Parathyroid adenoma (tissue), 2 donors: ENCODE data around the gene ZFAND2B.
A peak's percentile ranks its signal among the peaks of the same experiment; 100 is the strongest.

Experiments
- H2AFZ ChIP-seq: fragments of 300-600 bp; sonication (generic); one replicate; pipeline ENCODE4 v1.7.0; 2017; ENCODE audit warnings: antibody characterized with exemption, mild to moderate bottlenecking
- H3K27ac ChIP-seq: fragments of 300-600 bp; sonication (generic); one replicate; pipeline ENCODE4 v1.7.0; 2017
- H3K27me3 ChIP-seq: fragments of 300-600 bp; sonication (generic); one replicate; pipeline ENCODE4 v1.7.0; 2017; ENCODE audit warnings: low read length; ENCODE audit not compliant: control insufficient read depth, insufficient read depth
- H3K36me3 ChIP-seq: fragments of 300-600 bp; sonication (generic); one replicate; pipeline ENCODE4 v1.7.0; 2017; ENCODE audit warnings: low read length; ENCODE audit not compliant: control insufficient read depth, insufficient read depth
- H3K4me1 ChIP-seq: fragments of 300-600 bp; sonication (generic); one replicate; pipeline ENCODE4 v1.7.0; 2017; ENCODE audit warnings: control low read depth
- H3K4me2 ChIP-seq: fragments of 300-600 bp; sonication (generic); one replicate; pipeline ENCODE4 v1.7.0; 2017; ENCODE audit warnings: low read length
- H3K4me3 ChIP-seq: fragments of 300-600 bp; sonication (generic); one replicate; pipeline ENCODE4 v1.7.0; 2017; ENCODE audit warnings: low read depth, low read length
- H3K79me2 ChIP-seq: fragments of 300-600 bp; sonication (generic); one replicate; pipeline ENCODE4 v1.7.0; 2017; ENCODE audit warnings: control low read depth
- H3K9ac ChIP-seq: fragments of 300-600 bp; sonication (generic); one replicate; pipeline ENCODE4 v1.7.0; 2017; ENCODE audit warnings: mild to moderate bottlenecking
- H3K9me3 ChIP-seq: fragments of 300-600 bp; sonication (generic); one replicate; pipeline ENCODE4 v1.7.0; 2017; ENCODE audit warnings: low read length; ENCODE audit not compliant: control insufficient read depth
- CTCF ChIP-seq: fragments of 300-600 bp; sonication (generic); IDR thresholded peaks from one replicate; pipeline ENCODE4 v1.7.0; 2017; ENCODE audit warnings: antibody characterized with exemption, mild to moderate bottlenecking
- donor health status: primary hyperparathyroidism.

ZFAND2B gene

GRCh38 chr2:219214786-219215185, 8.2 kb downstream of the ZFAND2B start:
- Histone ChIP-seq H3K4me2 (no peak overlapping the region), H2AFZ (no peak overlapping the region), H3K27me3 (no peaks in the 10 kb centered on the region), H3K79me2 (no peaks in the 10 kb centered on the region), H3K4me3 (no peak overlapping the region), H3K9ac (no peak overlapping the region), H3K9me3 (no peaks in the 10 kb centered on the region), H3K27ac (no peak overlapping the region), H3K4me1 (peaks cover 12% of the 10 kb centered on the region), H3K36me3 (no peaks in the 10 kb centered on the region)
- no peak for TF ChIP-seq CTCF

- no peak for TF ChIP-seq CTCF
- no peaks in the 10 kb centered on the region for H3K36me3 ChIP-seq
- no peaks in the 10 kb centered on the region for H3K27me3 ChIP-seq
- H3K9ac ChIP-seq: no peak overlapping the region
- no peaks in the 10 kb centered on the region for H3K79me2 ChIP-seq
- H2AFZ ChIP-seq: no peak overlapping the region
- no peak overlapping the region for H3K27ac ChIP-seq
- H3K4me1 ChIP-seq: peaks cover 12% of the 10 kb centered on the region
- no peak overlapping the region for H3K4me3 ChIP-seq
- H3K9me3 ChIP-seq: no peaks in the 10 kb centered on the region
- H3K4me2 ChIP-seq: no peak overlapping the region
These were observed 9.4 kb downstream of the ZFAND2B start for GRCh38 chr2:219215871-219216534.

DNA sequence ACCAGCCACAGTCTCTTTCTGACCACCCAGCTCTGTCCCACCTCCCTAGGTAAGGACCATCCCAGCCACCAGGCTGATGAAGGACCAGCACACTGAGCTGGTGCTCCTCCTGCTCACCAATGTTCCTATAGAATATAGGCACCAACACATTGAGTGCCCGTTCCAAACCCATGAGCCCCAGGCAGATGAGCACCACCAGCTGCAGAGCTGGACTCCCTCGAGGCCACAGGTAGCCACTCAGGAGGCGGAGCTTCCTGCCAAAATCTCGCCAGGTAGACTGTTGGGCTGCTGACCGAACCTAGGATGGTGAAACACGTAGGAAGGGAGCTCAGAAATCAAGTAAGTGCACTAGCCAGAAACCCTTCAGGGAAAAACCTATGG, 9.9 kb downstream of the ZFAND2B start:
- H3K36me3 ChIP-seq: no peaks in the 10 kb centered on the region
- H3K4me1 ChIP-seq: peaks cover 12% of the 10 kb centered on the region
- no peak overlapping the region for H3K27ac ChIP-seq
- H3K9me3 ChIP-seq: no peaks in the 10 kb centered on the region
- no peak overlapping the region for H3K9ac ChIP-seq
- no peak overlapping the region for H2AFZ ChIP-seq
- no peak overlapping the region for H3K4me2 ChIP-seq
- no peak for TF ChIP-seq CTCF
- H3K79me2 ChIP-seq: no peaks in the 10 kb centered on the region
- no peak overlapping the region for H3K4me3 ChIP-seq
- no peaks in the 10 kb centered on the region for H3K27me3 ChIP-seq

GRCh38 chr2:219218217-219218731, 11.7 kb downstream of the ZFAND2B start:
- Histone ChIP-seq H2AFZ (peak overlapping the region; percentile 86), H3K79me2 (no peaks in the 10 kb centered on the region), H3K9ac (peak overlapping the region; percentile 24), H3K4me1 (peaks cover 12% of the 10 kb centered on the region), H3K27me3 (no peaks in the 10 kb centered on the region), H3K4me2 (peak overlapping the region; percentile 91), H3K4me3 (peak overlapping the region; percentile 66), H3K36me3 (no peaks in the 10 kb centered on the region), H3K9me3 (no peaks in the 10 kb centered on the region), H3K27ac (peak overlapping the region; percentile 83)
- TF ChIP-seq CTCF: no peak
